GM12878 (cell line): ENCODE results near the gene DNAJB5. TPM values are rescaled to one million over a fixed set of nuclear protein-coding genes. Genes with fewer than 3 reads are reported as not detected.

ENCODE experiments used
- ATAC-seq: fragments of 200-7000 bp; cut with Tn5 transposase; 3 replicates; pipeline ENCODE4 v1.9.1; 2020; ENCODE audit warnings: mild to moderate bottlenecking, moderate library complexity
- BruUV-seq: library from RNA; stranded (reverse); fragments of 400-500 nt; replicated peaks from 2 replicates; lab custom pipeline; 2021; lab: Mats Ljungman, UMichigan
- CTCF ChIA-PET: fragments of 300-600 bp; sonication (Branson Sonifier 250); formaldehyde crosslinking; extraction: SDS; loops from one replicate; lab custom pipeline; 2021; ENCODE audit warnings: inconsistent platforms; lab: Yijun Ruan, JAX
- POLR2A ChIA-PET: fragments of 350-600 bp; formaldehyde crosslinking; extraction: SDS; loops from one replicate; lab custom pipeline; 2021; ENCODE audit warnings: inconsistent platforms; lab: Charles Lee
- RAD21 ChIA-PET: fragments of 300-600 bp; sonication (Branson Sonifier 250); formaldehyde crosslinking; loops from one replicate; lab custom pipeline; 2023; ENCODE audit warnings: antibody characterized with exemption; ENCODE audit not compliant: unreplicated experiment; lab: Charles Lee
- SMC1A ChIA-PET: fragments of 300-600 bp; sonication (Branson Sonifier 250); formaldehyde crosslinking; loops from one replicate; lab custom pipeline; 2023; ENCODE audit not compliant: unreplicated experiment, uncharacterized antibody; lab: Charles Lee
- DNase-seq: peaks from one replicate; pipeline ENCODE4 v3.0.0-alpha.2; 2011; ENCODE audit warnings: low read depth, low spot score
- FAIRE-seq: peaks from 3 replicates; lab custom pipeline; 2011; peaks lifted over from hg19 to GRCh38; lab: Jason Lieb, UNC
- H2AFZ ChIP-seq: 2 replicates; pipeline ENCODE4 v1.6.0; 2011; ENCODE audit warnings: low read depth, low read length, control low read depth; ENCODE audit not compliant: control insufficient read depth
- H3K27ac ChIP-seq: 2 replicates; pipeline ENCODE4 v1.5.1; 2011; ENCODE audit warnings: control low read depth; ENCODE audit not compliant: control insufficient read depth, insufficient read depth
- H3K27me3 ChIP-seq, 2 experiments: replicated peaks in 1 of 2; 2 replicates each; pipeline versions ENCODE4 v1.6.0 to v1.6.1; 2011; ENCODE audit warnings: low read length in 1 of 2; ENCODE audit not compliant: control insufficient read depth in 2 of 2, insufficient read depth in 2 of 2
- H3K36me3 ChIP-seq, 2 experiments: 2 replicates each; pipeline ENCODE4 v1.5.1; 2011; ENCODE audit warnings: low read length in 1 of 2; ENCODE audit not compliant: control insufficient read depth in 2 of 2, insufficient read depth in 2 of 2
- H3K4me1 ChIP-seq: 2 replicates; pipeline ENCODE4 v1.6.1; 2011; ENCODE audit warnings: mild to moderate bottlenecking, low read length, moderate library complexity, mixed read lengths; ENCODE audit not compliant: control insufficient read depth, insufficient read depth
- H3K4me2 ChIP-seq: 2 replicates; pipeline ENCODE4 v1.6.0; 2011; ENCODE audit warnings: control low read depth; ENCODE audit not compliant: control insufficient read depth, insufficient read depth
- H3K4me3 ChIP-seq: fragments of 200-600 bp; sonication (generic); 2 replicates; pipeline ENCODE4 v1.5.1; 2016
- H3K79me2 ChIP-seq: 2 replicates; pipeline ENCODE4 v1.6.0; 2011; ENCODE audit warnings: low read length; ENCODE audit not compliant: control insufficient read depth, insufficient read depth
- H3K9ac ChIP-seq: 2 replicates; pipeline ENCODE4 v1.8.0; 2011; ENCODE audit warnings: low read length, control low read depth, mixed read lengths; ENCODE audit not compliant: control insufficient read depth, insufficient read depth
- H3K9me3 ChIP-seq: replicated peaks from 3 replicates; pipeline ENCODE4 v1.5.1; 2011; ENCODE audit warnings: mild to moderate bottlenecking, low read length; ENCODE audit not compliant: control insufficient read depth, insufficient read depth
- H4K20me1 ChIP-seq: 2 replicates; pipeline ENCODE4 v1.6.0; 2011; ENCODE audit not compliant: control insufficient read depth, insufficient read depth
- ATF2 ChIP-seq: IDR thresholded peaks from 2 replicates; pipeline ENCODE4 v1.6.1; 2012; ENCODE audit warnings: low read length, inconsistent platforms
- CBFB ChIP-seq: IDR thresholded peaks from 2 replicates; pipeline ENCODE4 v1.6.1; 2016; ENCODE audit warnings: antibody characterized with exemption, low read depth
- ELK1 ChIP-seq: IDR thresholded peaks from 2 replicates; pipeline ENCODE4 v1.6.1; 2012; ENCODE audit warnings: low read depth, low read length, improper control_type of control experiment
- EP300 ChIP-seq, 2 experiments: fragments of 150-350 bp in 1 of 2; IDR thresholded peaks; 2 replicates each; pipeline ENCODE4 v1.6.1; 2011 to 2012; ENCODE audit warnings: low read depth in 2 of 2, low read length in 2 of 2, borderline replicate concordance in 1 of 2, improper control_type of control experiment in 1 of 2, inconsistent platforms in 1 of 2; ENCODE audit not compliant: control insufficient read depth in 1 of 2
- MEF2A ChIP-seq: IDR thresholded peaks from 2 replicates; pipeline ENCODE4 v1.6.1; 2011; ENCODE audit warnings: low read depth, mild to moderate bottlenecking, low read length, moderate library complexity; ENCODE audit not compliant: insufficient read depth
- MEF2B ChIP-seq: fragments of 450-650 bp; IDR thresholded peaks from 2 replicates; pipeline ENCODE4 v1.6.1; 2018; ENCODE audit warnings: mild to moderate bottlenecking, moderate library complexity; ENCODE audit not compliant: partially characterized antibody, poor library complexity, severe bottlenecking
- PAX8 ChIP-seq: fragments of 450-650 bp; IDR thresholded peaks from 2 replicates; pipeline ENCODE4 v1.6.1; 2017; ENCODE audit warnings: mild to moderate bottlenecking, moderate library complexity
- SMC3 ChIP-seq: IDR thresholded peaks from 2 replicates; pipeline ENCODE4 v1.6.1; 2011; ENCODE audit warnings: low read length, improper control_type of control experiment, borderline replicate concordance
- STAT1 ChIP-seq: fragments of 450-650 bp; conservative IDR thresholded peaks from 2 replicates; pipeline ENCODE4 v1.6.1; 2014; ENCODE audit warnings: antibody characterized with exemption, mild to moderate bottlenecking
- USF1 ChIP-seq: IDR thresholded peaks from 2 replicates; pipeline ENCODE4 v1.6.1; 2011; ENCODE audit warnings: borderline replicate concordance, low read depth, mild to moderate bottlenecking, moderate library complexity, mixed read lengths, low read length; ENCODE audit not compliant: insufficient read depth; ENCODE audit errors: extremely low read length
- WGBS: methylation state at CpG from one replicate; pipeline ENCODE4 v1.1.6; 2016; ENCODE audit warnings: low lambda C conversion rate; ENCODE audit not compliant: insufficient replicate concordance, insufficient coverage; ENCODE audit errors: missing lambda C conversion rate; 5-methylcytosine and 5-hydroxymethylcytosine counted together
- in situ Hi-C: fragments of 300-500 bp; cut with MboI; formaldehyde crosslinking; loops from 9 replicates; pipeline ENCODE4 v1.14.3; 2018; ENCODE audit warnings: mixed read lengths
- intact Hi-C: fragments of 100-400 bp; cut with micrococcal nuclease; formaldehyde crosslinking; loops from one replicate; pipeline ENCODE4 v1.14.2; 2022; ENCODE audit not compliant: unreplicated experiment
- polyA plus RNA-seq, 11 experiments: library from polyadenylated mRNA; depleted of rRNA in 4 of 11; unstranded in 6 of 11; stranded (reverse) in 5 of 11; fragments of >200 nt; fragmentation: Nextera tagmentation in 4 of 11; fragmentation: Illumina TruSeq in 1 of 11; extraction: Ambion mirVana in 4 of 11; extraction: Trizol in 1 of 11; gene quantifications; 1 replicate in 1 of 11; 2 replicates in 10 of 11; pipeline versions ENCODE4 v1.2.1 to v1.2.3, GENCODE V29; 2011 to 2016; ENCODE audit warnings: inconsistent platforms in 2 of 11, missing spikeins in 2 of 11, low read depth in 1 of 11
- total RNA-seq, 4 experiments: library from RNA; depleted of rRNA in 3 of 4; stranded (reverse); fragments of >200 nt in 3 of 4; fragmentation: Illumina TruSeq in 1 of 4; extraction: Trizol in 1 of 4; gene quantifications; 2 replicates each; pipeline versions ENCODE4 v1.2.1 to v1.2.3, GENCODE V29; 2013 to 2021

The DNAJB5 gene
- total and polyA plus RNA-seq, 10 of the 15 experiments (the other 5 are each of a cell fraction or from before 2014, with no cell fraction given), result 0.92 to 13.3 (median 6.8) TPM

- TF ChIP-seq ATF2 (no peak), PAX8 (no peak), STAT1 (no peak), MEF2A (no peak), SMC3 (no peak)
These were observed 11.2 kb downstream of the DNAJB5 start (continued) for GRCh38 chr9:35000535-35001284.

GRCh38 chr9:35001285-35001677 lies 11.7 kb downstream of the DNAJB5 start:
- in situ Hi-C loops (no loop called here), intact Hi-C loops (no loop called here)
- Histone ChIP-seq H4K20me1 (no peaks in the 10 kb centered on the region), H3K79me2 (no peaks in the 10 kb centered on the region), H3K4me2 (no peak overlapping the region), H2AFZ (no peak overlapping the region), H3K9me3 (no peaks in the 10 kb centered on the region), H3K27me3 (no peaks in the 10 kb centered on the region), H3K4me1 (peaks cover 6% of the 10 kb centered on the region; the same call in 1 of the 2 replicates), H3K9ac (no peak overlapping the region), H3K36me3 (0 out of 4 replicates have a peak, but pooled peaks cover 0 to 2% of the 10 kb centered on the region in 2 experiments), H3K4me3 (no peak overlapping the region), H3K27ac (no peak overlapping the region)
- ATAC-seq (no peak), DNase-seq (no peak), FAIRE-seq (no peak)
- CTCF ChIA-PET, result interaction anchor here (0.9 to 2.0 kb wide), 7 partner anchors 10 to 219 kb away, joined by 3 to 14 read pairs (median 4); no protein-coding TSS in a partner anchor
- TF ChIP-seq USF1 (no peak), EP300 (IDR thresholded peaks at IDR 0.05; ENCODE audit: borderline replicate concordance in 1 of 2, control insufficient read depth in 1 of 2, low read depth in 2 of 2, low read length in 2 of 2) (no peak), ELK1 (no peak), CBFB (no peak), MEF2B (no peak)
- POLR2A ChIA-PET, result interaction anchor here (1.1 to 1.5 kb wide), 2 partner anchors 7 to 93 kb away, joined by 3 to 4 read pairs; no protein-coding TSS in a partner anchor
- BruUV-seq, result no TSS peak
- WGBS, result 80% methylated on average over 2 of the region's 2 CpGs
- RAD21 ChIA-PET, result interaction anchor here (1.1 to 2.0 kb wide), 3 partner anchors 9 to 254 kb away, joined by 3 to 5 read pairs (median 5); no protein-coding TSS in a partner anchor
- SMC1A ChIA-PET, result interaction anchor here (1.1 to 1.6 kb wide), 4 partner anchors 16 to 76 kb away, joined by 3 to 7 read pairs (median 5); no protein-coding TSS in a partner anchor
